ENCODE data around the gene RASD2.
"Not testable (repeated sequence)": the region's sequence is repeated elsewhere in the genome, so short reads cannot be mapped to it uniquely, and the experiment has no call there.

The RASD2 gene

DNA sequence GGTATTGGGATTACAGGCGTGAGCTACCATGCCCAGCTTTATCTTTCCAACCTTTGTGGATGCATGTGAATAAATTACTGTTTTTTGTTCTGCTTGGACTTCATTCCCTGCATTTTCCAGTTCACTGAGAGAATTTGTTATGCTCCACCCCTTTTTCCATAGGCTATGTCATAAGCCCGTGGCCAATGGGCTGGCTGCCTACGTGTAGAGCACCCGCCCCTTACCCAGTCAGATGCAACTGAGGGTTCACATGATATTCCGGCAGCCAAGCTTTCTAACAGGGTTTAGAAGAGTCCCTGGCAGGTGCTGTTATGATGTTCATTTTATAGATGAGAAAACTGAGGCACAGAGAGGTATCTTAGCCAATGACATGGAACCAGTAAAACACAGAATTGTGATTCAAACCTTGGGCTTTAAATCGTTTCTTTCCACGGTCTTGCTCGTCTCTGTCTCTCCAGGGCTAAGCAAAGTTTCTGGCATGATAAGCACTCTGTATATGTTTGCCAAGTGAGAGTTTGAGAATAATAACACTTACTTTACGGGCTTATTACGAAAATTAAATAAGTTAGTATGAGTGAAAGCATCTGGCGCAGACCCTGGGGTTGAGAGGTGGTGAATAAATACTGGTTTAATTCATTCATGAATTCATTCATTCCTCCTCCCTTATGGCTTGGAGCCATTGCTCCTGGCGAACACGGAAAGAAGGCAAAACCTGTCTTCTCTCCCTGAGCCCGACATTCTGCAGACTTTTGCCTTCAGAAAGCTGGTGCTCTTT lies 42.4 kb upstream of the RASD2 start:
- peaks cover 21% of the 10 kb centered on the region for H3K27me3 Mint-ChIP-seq (ENCODE audit: low read depth, poor library complexity)
- no peak overlapping the region for H3K4me3 Mint-ChIP-seq
- H3K27ac Mint-ChIP-seq, result no peak overlapping the region
- peaks cover 5% of the 10 kb centered on the region for H3K9me3 Mint-ChIP-seq
- peaks cover 4% of the 10 kb centered on the region for H3K36me3 Mint-ChIP-seq (ENCODE audit: low read depth)
- DNase-seq, result no peak
- TF ChIP-seq, protein P1, sequence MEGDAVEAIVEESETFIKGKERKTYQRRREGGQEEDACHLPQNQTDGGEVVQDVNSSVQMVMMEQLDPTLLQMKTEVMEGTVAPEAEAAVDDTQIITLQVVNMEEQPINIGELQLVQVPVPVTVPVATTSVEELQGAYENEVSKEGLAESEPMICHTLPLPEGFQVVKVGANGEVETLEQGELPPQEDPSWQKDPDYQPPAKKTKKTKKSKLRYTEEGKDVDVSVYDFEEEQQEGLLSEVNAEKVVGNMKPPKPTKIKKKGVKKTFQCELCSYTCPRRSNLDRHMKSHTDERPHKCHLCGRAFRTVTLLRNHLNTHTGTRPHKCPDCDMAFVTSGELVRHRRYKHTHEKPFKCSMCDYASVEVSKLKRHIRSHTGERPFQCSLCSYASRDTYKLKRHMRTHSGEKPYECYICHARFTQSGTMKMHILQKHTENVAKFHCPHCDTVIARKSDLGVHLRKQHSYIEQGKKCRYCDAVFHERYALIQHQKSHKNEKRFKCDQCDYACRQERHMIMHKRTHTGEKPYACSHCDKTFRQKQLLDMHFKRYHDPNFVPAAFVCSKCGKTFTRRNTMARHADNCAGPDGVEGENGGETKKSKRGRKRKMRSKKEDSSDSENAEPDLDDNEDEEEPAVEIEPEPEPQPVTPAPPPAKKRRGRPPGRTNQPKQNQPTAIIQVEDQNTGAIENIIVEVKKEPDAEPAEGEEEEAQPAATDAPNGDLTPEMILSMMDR (IDR thresholded peaks at IDR 0.05), result no peak
- H3K4me1 Mint-ChIP-seq, result no peaks in the 10 kb centered on the region

GRCh38 chr22:35502836-35503235 lies 37.8 kb upstream of the RASD2 start:
- H3K4me1 Mint-ChIP-seq, result peaks cover under 1% of the 10 kb centered on the region
- peaks cover 4% of the 10 kb centered on the region for H3K36me3 Mint-ChIP-seq (ENCODE audit: low read depth)
- no peak overlapping the region for H3K27ac Mint-ChIP-seq
- DNase-seq, result no peak
- H3K9me3 Mint-ChIP-seq, result peaks cover 5% of the 10 kb centered on the region
- H3K4me3 Mint-ChIP-seq, result no peak overlapping the region
- TF ChIP-seq, protein P1 (IDR thresholded peaks at IDR 0.05), result no peak
- peaks cover 10% of the 10 kb centered on the region for H3K27me3 Mint-ChIP-seq (ENCODE audit: low read depth, poor library complexity)

- Mint-ChIP-seq H3K9me3 (no peaks in the 10 kb centered on the region), H3K27me3 (ENCODE audit: low read depth, poor library complexity) (peaks cover 7% of the 10 kb centered on the region), H3K4me3 (no peak overlapping the region), H3K4me1 (peaks cover 12% of the 10 kb centered on the region), H3K27ac (no peak overlapping the region), H3K36me3 (ENCODE audit: low read depth) (no peaks in the 10 kb centered on the region)
- no peak for DNase-seq
- TF ChIP-seq, protein P1 (IDR thresholded peaks at IDR 0.05), result no peak
Observed at GRCh38 chr22:35505399-35506258, 35.0 kb upstream of the RASD2 start.

DNA sequence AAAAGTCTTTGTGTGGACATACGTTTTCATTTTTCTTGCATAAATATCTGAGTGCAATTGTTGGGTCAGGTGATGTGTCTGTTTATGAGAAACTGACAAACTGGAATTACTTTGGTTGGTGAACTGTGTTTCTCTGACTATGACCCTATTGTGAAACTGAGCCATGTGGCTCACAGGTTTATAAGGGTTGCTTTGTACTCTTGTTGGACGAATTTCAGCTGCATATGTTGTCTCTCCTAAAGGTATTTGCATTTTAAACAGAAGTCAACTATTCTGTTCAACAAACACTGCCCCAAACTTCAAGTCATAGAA lies 34.4 kb upstream of the RASD2 start:
- Mint-ChIP-seq H3K36me3 (ENCODE audit: low read depth) (no peaks in the 10 kb centered on the region), H3K27me3 (ENCODE audit: low read depth, poor library complexity) (peaks cover 7% of the 10 kb centered on the region), H3K9me3 (no peaks in the 10 kb centered on the region)

DNA sequence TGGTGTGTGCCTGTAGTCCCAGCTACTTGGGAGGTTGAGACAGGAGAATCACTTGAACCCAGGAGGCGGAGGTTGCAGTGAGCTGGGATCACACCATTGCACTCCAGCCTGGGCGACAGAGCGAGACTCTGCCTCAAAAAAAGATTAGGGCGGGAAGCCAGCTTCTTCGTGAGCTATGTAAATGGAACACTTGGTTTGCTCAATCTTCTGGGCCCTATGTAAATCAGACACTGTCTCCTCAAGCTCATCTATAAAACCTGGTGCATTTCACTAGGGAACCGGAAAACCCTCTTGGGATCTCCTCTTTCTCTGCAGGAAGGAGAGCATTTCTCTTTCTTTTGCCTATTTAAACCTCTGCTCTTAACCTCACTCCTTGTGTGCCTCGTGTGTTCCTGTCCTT lies 32.8 kb upstream of the RASD2 start:
- H3K4me3 Mint-ChIP-seq; H3K36me3 Mint-ChIP-seq (ENCODE audit: low read depth); H3K9me3 Mint-ChIP-seq; H3K27me3 Mint-ChIP-seq (ENCODE audit: low read depth, poor library complexity); H3K27ac Mint-ChIP-seq; DNase-seq: not testable (repeated sequence)
- H3K4me1 Mint-ChIP-seq, result peaks cover 14% of the 10 kb centered on the region

More for the DNA sequence above, 34.4 kb upstream of the RASD2 start:
- peaks cover 14% of the 10 kb centered on the region for H3K4me1 Mint-ChIP-seq
- H3K27ac Mint-ChIP-seq, result no peak overlapping the region
- no peak for DNase-seq
- no peak overlapping the region for H3K4me3 Mint-ChIP-seq
- TF ChIP-seq, protein P1 (IDR thresholded peaks at IDR 0.05), result no peak

GRCh38 chr22:35509451-35509850 lies 31.2 kb upstream of the RASD2 start:
- TF ChIP-seq, protein P1 (IDR thresholded peaks at IDR 0.05), result no peak
- H3K4me1 Mint-ChIP-seq, result peaks cover 14% of the 10 kb centered on the region
- H3K4me3 Mint-ChIP-seq, result no peak overlapping the region
- DNase-seq, result no peak
- peaks cover 13% of the 10 kb centered on the region for H3K27me3 Mint-ChIP-seq (ENCODE audit: low read depth, poor library complexity)
- no peaks in the 10 kb centered on the region for H3K36me3 Mint-ChIP-seq (ENCODE audit: low read depth)
- no peak overlapping the region for H3K27ac Mint-ChIP-seq
- no peaks in the 10 kb centered on the region for H3K9me3 Mint-ChIP-seq

Measured in nephron progenitor cell (in vitro differentiated cells).